GM18951 (cell line): ENCODE results near the gene C17orf50.
"Not testable (repeated sequence)": the region's sequence is repeated elsewhere in the genome, so short reads cannot be mapped to it uniquely, and the experiment has no call there.

Experiments
- POLR2A ChIP-seq: IDR thresholded peaks from 4 replicates; pipeline ENCODE4 v1.6.1; 2011; ENCODE audit warnings: mild to moderate bottlenecking; ENCODE audit not compliant: insufficient read length, insufficient read depth; ENCODE audit errors: extremely low read depth
- in situ Hi-C: fragments of 300-500 bp; cut with MboI; formaldehyde crosslinking; loops from one replicate; pipeline ENCODE4 v1.12.0; 2022; ENCODE audit warnings: low sequenced_read_pairs, mixed read lengths, inconsistent platforms; ENCODE audit not compliant: unreplicated experiment

The C17orf50 gene

DNA sequence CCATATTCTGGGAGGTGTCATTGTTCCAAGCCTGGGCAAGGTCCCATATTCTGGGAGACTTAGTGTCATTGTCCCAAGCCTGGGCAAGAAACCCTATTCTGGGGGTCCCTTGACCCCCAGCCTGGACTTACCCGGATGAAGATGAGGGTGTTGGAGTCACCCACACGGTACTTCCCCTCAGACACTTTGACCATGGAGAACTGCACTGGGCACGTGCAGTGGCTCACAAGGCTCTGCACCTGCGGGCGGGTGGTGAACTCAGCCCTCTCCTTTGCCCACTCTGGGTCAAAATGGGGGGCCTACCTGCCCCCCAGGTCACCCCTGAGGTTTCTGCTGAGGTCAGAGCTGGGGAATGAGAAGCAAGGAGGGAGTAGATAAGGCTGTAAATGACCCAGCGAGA is 11.7 kb upstream of the C17orf50 start:
- in situ Hi-C loops, result loop anchor here (10.0 to 25.0 kb wide), 2 partner anchors 144 to 587 kb away; no protein-coding TSS in a partner anchor
- no peak for TF ChIP-seq POLR2A

DNA sequence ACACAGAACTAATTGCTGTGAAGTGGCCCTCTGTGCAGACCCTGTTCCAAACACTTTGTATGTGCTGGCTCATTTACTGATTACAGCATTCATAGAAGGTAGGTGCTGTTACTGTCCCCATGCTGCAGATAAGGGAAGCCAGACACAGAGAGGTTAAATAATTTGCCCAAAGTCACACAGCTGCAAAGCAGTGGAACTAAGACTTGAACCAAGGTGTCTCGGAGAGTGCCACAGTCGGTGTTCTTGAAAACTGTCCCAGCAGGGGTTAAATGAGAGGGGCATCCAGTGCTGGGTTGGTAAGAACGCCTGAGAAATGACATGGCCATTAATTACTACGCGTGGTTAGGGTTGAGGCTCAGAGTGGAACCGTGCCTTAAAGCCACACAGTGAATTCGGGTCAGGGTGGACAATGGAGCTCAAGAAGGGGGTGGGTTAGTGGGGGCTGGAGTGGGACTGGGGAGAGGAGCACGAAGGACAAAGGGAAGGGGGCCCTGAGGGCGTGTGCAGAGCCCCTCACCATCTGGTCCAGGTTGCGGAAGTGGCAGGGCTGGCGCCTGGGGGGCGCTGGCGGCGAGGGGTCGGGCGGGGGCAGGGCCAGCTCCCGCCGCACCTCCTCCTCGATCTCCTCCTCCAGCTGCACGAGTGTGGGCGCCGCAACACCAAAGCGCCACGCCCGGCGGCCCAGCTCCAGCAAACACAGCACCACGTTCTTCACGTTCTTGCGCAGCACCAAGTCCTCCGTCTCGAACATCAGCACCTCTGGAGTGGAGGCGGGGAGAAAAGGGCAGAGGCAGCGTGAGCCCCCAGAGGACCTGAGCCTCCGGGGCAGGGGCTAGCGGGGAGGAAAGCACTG is 10.9 kb upstream of the C17orf50 start:
- no peak for TF ChIP-seq POLR2A
- in situ Hi-C loops, result loop anchor here (10.0 to 25.0 kb wide), 2 partner anchors 145 to 587 kb away; no protein-coding TSS in a partner anchor

DNA sequence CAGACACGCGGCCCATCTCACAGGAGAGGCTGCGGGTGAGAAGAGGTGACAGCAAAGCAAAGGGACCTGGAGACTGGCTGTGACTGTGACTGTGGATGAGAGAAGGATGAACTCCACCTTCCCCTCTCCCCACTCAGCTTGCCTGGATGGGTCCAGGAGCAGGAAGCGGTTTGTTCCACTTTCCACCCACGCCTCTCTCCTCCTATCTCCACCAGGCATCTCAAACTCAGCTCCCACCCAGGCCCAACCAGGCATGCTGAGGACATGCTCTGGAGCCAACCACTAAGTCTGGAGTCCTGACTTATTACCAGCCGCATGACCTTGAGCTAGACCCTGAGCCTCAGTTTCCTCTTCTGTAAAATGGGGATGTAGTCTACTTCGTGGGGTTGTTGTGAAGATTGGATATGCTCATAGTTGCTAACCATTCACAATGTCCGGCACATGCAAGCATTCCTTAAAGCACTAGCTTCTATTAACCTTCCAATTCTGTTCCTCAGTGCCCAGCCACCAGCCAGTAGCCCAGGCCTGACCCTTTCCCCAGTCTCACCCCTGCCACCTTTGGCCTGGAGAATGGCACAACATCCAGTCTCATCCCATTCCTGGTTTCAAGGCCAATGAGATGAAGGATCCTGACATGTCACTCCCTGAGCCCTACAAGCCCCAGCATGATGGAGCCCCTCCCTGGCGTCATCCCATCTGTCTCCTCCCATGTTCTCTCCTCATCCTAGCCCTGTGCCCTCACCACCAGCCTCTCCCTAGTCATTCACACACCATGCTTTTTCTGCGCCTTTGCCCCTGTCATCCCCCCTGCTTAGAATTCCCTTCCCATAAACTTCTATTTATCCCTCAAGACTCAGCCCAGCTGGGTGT is 9.9 kb upstream of the C17orf50 start:
- in situ Hi-C loops, result no loop called here
- no peak for TF ChIP-seq POLR2A

DNA sequence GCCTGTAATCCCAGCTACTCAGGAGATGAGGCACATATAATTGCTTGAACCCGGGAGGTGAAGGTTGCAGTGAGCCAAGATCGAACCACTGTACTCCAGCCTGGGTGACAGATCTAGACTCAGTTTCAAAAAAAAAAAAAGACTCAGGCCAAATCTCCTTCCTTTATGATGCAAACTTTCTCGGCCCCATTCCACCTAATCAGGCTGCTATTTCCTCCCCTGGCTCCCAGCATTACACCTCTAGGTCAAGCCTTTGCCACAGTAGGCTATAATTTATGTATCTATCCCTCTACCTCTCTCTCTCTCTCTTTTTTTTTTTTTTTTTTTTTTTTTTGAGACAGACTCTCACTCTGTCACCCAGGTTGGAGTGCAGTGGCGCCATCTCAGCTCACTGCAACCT is 9.1 kb upstream of the C17orf50 start:
- in situ Hi-C loops, result not testable (repeated sequence)

- TF ChIP-seq POLR2A, result no peak
- in situ Hi-C loops, result no loop called here
Observed at GRCh38 chr17:35752471-35752870, 8.2 kb upstream of the C17orf50 start.

GRCh38 chr17:35752945-35753764 is 7.5 kb upstream of the C17orf50 start, which contains the start of gene GAS2L2:
Gene GAS2L2, minus strand, starts transcription at chr17:35753239. Its CDS starts 389 bp downstream, at chr17:35752850.
- TF ChIP-seq POLR2A, result no peak
- in situ Hi-C loops, result no loop called here

- no peak for TF ChIP-seq POLR2A
- in situ Hi-C loops, result no loop called here
Observed at GRCh38 chr17:35757243-35757642, 3.4 kb upstream of the C17orf50 start.

- in situ Hi-C loops, result no loop called here
- no peak for TF ChIP-seq POLR2A
Observed at GRCh38 chr17:35761601-35762000, 914 bp downstream of the C17orf50 start.

- TF ChIP-seq POLR2A, result no peak
- in situ Hi-C loops, result no loop called here
Observed at GRCh38 chr17:35763767-35764122, 3.1 kb downstream of the C17orf50 start.

DNA sequence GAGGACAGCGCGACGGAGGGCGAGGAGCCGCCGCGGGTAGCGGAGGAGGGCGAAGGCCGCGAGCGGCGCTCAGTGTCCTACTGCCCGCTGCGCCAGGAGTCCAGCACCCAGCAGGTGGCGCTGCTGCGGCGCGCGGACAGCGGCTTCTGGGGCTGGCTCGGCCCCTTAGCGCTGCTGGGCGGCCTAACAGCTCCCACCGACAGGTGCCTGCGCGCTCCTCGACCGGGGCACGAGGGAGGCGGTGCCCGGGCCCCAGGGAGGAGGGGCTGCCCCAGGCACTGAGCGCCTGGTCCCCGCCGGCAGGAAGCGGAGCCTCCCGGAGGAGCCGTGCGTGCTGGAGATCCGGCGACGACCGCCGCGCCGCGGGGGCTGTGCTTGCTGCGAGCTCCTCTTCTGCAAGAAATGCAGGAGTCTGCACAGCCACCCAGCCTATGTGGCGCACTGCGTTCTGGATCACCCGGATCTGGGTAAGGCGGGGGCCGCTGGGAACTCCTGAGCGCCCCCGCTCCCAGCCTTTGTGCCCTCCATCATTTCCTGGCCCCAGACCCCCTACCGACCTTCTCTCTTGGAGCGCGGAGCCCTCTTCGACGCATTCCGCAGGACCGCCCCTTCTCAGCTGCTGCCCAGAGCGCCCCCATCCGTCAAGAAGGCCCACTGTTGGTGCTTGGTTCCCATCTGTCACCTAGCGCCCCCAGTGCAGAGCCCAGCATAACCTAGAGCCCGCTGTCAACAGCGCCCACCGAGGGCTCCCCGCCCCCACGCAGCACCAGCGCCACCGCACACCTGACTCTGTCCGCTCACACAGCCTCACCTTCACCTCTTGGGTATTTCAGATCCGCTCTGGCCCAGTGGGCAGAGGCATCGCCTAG is 3.7 kb downstream of the C17orf50 start:
- in situ Hi-C loops, result no loop called here

DNA sequence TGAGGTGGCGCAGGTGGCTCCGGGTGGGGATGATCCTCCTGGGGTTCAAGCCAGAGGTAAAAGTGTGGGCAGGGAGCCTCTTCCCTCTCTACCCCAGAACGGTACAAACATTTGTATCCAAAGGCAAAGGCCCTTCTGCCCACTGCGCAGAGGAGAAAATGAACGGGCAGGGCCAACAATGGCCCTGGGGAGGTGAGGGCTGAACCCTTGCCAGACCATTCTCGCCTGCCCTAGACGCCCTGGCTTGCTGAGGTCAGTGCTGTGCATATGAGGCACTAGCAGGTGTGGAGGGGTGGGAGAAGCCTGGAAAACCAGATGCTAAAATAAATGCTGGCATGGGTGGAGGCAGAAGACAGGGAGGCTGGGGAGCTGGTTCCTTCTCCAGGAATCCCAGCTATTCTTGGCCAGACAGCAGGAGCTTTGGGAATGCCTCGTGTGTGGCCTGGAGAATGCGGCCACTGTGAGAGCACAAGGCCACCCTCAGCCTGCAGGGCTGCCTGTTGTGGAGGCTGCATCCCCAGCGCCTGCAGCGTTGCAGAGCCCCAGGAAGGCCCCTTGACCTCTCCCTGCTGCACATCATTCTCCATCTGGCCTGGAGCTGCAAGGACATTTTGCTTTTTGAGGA is 4.5 kb downstream of the C17orf50 start:
- in situ Hi-C loops, result loop anchor here (5.0 kb wide), 1 partner anchor 37 kb away; no protein-coding TSS in a partner anchor
- TF ChIP-seq POLR2A, result no peak

More for the DNA sequence above, 3.7 kb downstream of the C17orf50 start:
- no peak for TF ChIP-seq POLR2A

DNA sequence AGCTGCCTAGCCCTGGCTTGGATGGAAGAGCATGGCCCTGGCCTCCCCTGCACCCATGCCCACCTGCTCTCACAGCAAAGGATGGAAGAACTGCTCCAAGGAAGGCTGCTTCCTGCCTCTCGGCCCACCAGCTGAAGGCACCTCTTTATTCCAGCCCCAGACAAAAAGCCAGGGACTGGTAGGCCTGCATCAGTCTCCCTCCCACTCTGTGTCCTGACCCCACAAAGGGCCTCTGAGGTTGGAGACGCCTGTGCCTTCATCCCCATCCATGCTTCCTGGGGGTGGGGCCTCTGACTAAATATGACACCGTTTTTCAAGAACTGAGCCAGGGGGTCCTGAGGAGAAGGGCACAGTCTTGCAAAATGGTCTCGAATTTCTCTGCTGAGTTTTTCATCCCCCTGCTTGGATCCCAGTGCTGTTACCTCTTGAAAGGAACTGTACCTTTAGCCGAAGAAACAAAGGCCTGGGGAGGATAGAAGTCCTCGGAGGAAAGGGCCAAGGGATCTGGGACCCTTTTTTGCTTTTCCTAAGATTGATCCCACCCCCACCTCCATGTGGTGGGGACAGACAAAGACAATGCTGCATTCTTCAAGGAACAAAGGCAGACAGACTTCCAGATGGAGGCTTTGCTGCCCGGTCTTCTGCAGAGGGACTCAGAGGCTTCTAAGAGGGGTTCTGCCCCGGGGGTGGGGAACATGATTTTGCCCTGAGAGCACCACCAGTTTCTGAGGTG is 5.2 kb downstream of the C17orf50 start:
- in situ Hi-C loops, result loop anchor here (5.0 kb wide), 1 partner anchor 36 kb away; no protein-coding TSS in a partner anchor
- TF ChIP-seq POLR2A, result no peak
